ENCODE results near the gene RASA3. TPM values are rescaled to one million over a fixed set of nuclear protein-coding genes. Genes with fewer than 3 reads are reported as not detected.

Gene RASA3
- total and polyA plus RNA-seq, 9 of the 15 experiments (the other 6 are each of a cell fraction or from before 2014, with no cell fraction given): 0.72 to 25.3 (median 14.4) TPM

DNA sequence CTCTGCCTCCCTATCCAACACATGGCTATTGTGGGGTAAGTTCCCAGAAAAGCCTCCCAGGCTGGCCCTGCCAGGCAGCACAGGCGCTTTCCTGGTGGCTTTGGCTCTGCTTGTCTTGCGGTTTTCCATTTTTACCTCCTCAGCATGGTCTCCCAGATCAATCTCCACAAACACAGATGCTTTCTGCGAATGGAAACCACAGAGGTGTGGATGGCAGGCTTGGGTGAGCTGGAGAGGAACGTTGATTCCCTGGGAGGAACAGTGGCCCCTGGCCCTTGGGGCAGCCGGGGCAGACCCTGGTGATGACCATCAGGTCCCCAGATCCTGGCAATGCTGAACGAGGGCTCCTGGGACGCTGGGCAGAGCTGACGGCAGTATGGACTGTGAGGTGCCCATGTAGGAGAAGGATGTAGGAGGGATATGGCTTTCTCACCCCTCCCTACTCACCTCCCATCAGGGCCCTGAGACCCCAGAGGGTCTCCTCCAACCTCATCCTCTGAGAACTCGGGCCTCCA is 165.2 kb downstream of the RASA3 start:
- no peak overlapping the region for H3K9ac ChIP-seq (ENCODE audit: insufficient read depth in 1 of 2, low read depth in 2 of 2, low read length in 2 of 2)
- no peak overlapping the region for H3K4me2 ChIP-seq (ENCODE audit: insufficient read depth, low read length)
- DNase-seq (ENCODE audit: extremely low read depth in 1 of 4, low spot score in 3 of 4): no peak
- CTCF ChIA-PET (ENCODE audit: low intra/inter-chr PET ratio): no interaction called here
- FAIRE-seq: no peak
- H3K79me2 ChIP-seq (ENCODE audit: control insufficient read depth, insufficient read depth, low read length): no peaks in the 10 kb centered on the region
- BruUV-seq (replicated peaks): no TSS peak
- H3K27ac ChIP-seq (ENCODE audit: extremely low read depth, low read depth, low read length): no peak overlapping the region
- in situ Hi-C loops (cut with MboI): no loop called here
- POLR2A ChIA-PET: no interaction called here
- H2AFZ ChIP-seq (ENCODE audit: low read depth, low read length): no peak overlapping the region
- H3K27me3 ChIP-seq (ENCODE audit: control insufficient read depth in 2 of 2, insufficient read depth in 2 of 2, low read length in 2 of 2): peaks cover 0 to 16% of the 10 kb centered on the region in 2 experiments; a peak in 3 of 5 replicates
- peaks cover 0 to 8% of the 10 kb centered on the region in 2 experiments; a peak in 1 of 5 replicates for H3K4me1 ChIP-seq (replicated peaks in 1 of 2; ENCODE audit: control insufficient read depth in 2 of 2, insufficient read depth in 2 of 2, low read length in 2 of 2)
- H3K9me3 ChIP-seq (replicated peaks; ENCODE audit: control insufficient read depth, insufficient read depth, low read depth, low read length): no peaks in the 10 kb centered on the region
- ATAC-seq: no peak
- intact Hi-C loops (cut with micrococcal nuclease): no loop called here
- WGBS (ENCODE audit: insufficient coverage, low coverage, missing lambda C conversion rate): 21% methylated on average over 2 of the region's 9 CpGs
- no peaks in the 10 kb centered on the region for H3K36me3 ChIP-seq (ENCODE audit: control insufficient read depth, insufficient read depth, low read length)
- H3K9me1 ChIP-seq (ENCODE audit: control insufficient read depth, insufficient read depth, low read length): no peaks in the 10 kb centered on the region
- TF ChIP-seq TGIF2 (CRISPR knock-in tag; IDR thresholded peaks at IDR 0.05): no peak
- TF ChIP-seq GATAD2A (IDR thresholded peaks at IDR 0.05): no peak
- no peak for TF ChIP-seq NFXL1 (CRISPR knock-in tag; IDR thresholded peaks at IDR 0.05)
- no peak for TF ChIP-seq NCOA1 (IDR thresholded peaks at IDR 0.05; ENCODE audit: low read depth)
- no peak for TF ChIP-seq ZNF436 (CRISPR knock-in tag; IDR thresholded peaks at IDR 0.05)
- TF ChIP-seq SRF (CRISPR knock-in tag; IDR thresholded peaks at IDR 0.05): no peak
- TF ChIP-seq MTA2 (IDR thresholded peaks at IDR 0.05; ENCODE audit: low read depth): no peak
- no peak for TF ChIP-seq ZNF830 (CRISPR knock-in tag; IDR thresholded peaks at IDR 0.05)
- no peak for TF ChIP-seq STAG1 (CRISPR knock-in tag; IDR thresholded peaks at IDR 0.05; ENCODE audit: borderline replicate concordance)
- TF ChIP-seq TRIM24 (IDR thresholded peaks at IDR 0.05): no peak
- no peak for TF ChIP-seq ZNF586 (CRISPR knock-in tag; conservative IDR thresholded peaks at IDR 0.05)
- TF ChIP-seq MAFF (IDR thresholded peaks at IDR 0.05; ENCODE audit: low read length): no peak
- TF ChIP-seq, protein P1, sequence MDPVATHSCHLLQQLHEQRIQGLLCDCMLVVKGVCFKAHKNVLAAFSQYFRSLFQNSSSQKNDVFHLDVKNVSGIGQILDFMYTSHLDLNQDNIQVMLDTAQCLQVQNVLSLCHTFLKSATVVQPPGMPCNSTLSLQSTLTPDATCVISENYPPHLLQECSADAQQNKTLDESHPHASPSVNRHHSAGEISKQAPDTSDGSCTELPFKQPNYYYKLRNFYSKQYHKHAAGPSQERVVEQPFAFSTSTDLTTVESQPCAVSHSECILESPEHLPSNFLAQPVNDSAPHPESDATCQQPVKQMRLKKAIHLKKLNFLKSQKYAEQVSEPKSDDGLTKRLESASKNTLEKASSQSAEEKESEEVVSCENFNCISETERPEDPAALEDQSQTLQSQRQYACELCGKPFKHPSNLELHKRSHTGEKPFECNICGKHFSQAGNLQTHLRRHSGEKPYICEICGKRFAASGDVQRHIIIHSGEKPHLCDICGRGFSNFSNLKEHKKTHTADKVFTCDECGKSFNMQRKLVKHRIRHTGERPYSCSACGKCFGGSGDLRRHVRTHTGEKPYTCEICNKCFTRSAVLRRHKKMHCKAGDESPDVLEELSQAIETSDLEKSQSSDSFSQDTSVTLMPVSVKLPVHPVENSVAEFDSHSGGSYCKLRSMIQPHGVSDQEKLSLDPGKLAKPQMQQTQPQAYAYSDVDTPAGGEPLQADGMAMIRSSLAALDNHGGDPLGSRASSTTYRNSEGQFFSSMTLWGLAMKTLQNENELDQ (CRISPR knock-in tag; IDR thresholded peaks at IDR 0.05; ENCODE audit: borderline replicate concordance): no peak
- TF ChIP-seq ELK1 (CRISPR knock-in tag; IDR thresholded peaks at IDR 0.05): no peak
- TF ChIP-seq, protein P2, sequence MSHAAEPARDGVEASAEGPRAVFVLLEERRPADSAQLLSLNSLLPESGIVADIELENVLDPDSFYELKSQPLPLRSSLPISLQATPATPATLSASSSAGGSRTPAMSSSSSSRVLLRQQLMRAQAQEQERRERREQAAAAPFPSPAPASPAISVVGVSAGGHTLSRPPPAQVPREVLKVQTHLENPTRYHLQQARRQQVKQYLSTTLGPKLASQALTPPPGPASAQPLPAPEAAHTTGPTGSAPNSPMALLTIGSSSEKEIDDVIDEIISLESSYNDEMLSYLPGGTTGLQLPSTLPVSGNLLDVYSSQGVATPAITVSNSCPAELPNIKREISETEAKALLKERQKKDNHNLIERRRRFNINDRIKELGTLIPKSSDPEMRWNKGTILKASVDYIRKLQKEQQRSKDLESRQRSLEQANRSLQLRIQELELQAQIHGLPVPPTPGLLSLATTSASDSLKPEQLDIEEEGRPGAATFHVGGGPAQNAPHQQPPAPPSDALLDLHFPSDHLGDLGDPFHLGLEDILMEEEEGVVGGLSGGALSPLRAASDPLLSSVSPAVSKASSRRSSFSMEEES (CRISPR knock-in tag; IDR thresholded peaks at IDR 0.05): no peak
- no peak overlapping the region for H3K4me3 ChIP-seq
- no peaks in the 10 kb centered on the region for H4K20me1 ChIP-seq (replicated peaks; ENCODE audit: control insufficient read depth, insufficient read depth, low read length)

Data from K562 (cell line).